GM12875 (cell line): ENCODE results near the gene MAPK14.

Experiments used
- H3K4me3 ChIP-seq: one replicate; pipeline ENCODE4 v1.5.1; 2011; ENCODE audit warnings: low read depth, low read length, control low read depth
- TF ChIP-seq, protein P1 (sequence below): IDR thresholded peaks from 2 replicates; pipeline ENCODE4 v1.5.1; 2011; ENCODE audit warnings: low read depth, mild to moderate bottlenecking, control low read depth, inconsistent platforms, low read length, moderate library complexity, borderline replicate concordance; ENCODE audit not compliant: insufficient read depth

MAPK14 gene

GRCh38 chr6:36018339-36018738 lies 9.3 kb upstream of the MAPK14 start:
- TF ChIP-seq, protein P1, sequence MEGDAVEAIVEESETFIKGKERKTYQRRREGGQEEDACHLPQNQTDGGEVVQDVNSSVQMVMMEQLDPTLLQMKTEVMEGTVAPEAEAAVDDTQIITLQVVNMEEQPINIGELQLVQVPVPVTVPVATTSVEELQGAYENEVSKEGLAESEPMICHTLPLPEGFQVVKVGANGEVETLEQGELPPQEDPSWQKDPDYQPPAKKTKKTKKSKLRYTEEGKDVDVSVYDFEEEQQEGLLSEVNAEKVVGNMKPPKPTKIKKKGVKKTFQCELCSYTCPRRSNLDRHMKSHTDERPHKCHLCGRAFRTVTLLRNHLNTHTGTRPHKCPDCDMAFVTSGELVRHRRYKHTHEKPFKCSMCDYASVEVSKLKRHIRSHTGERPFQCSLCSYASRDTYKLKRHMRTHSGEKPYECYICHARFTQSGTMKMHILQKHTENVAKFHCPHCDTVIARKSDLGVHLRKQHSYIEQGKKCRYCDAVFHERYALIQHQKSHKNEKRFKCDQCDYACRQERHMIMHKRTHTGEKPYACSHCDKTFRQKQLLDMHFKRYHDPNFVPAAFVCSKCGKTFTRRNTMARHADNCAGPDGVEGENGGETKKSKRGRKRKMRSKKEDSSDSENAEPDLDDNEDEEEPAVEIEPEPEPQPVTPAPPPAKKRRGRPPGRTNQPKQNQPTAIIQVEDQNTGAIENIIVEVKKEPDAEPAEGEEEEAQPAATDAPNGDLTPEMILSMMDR: no peak
- no peak overlapping the region for H3K4me3 ChIP-seq

- TF ChIP-seq, protein P1: no peak
- no peak overlapping the region for H3K4me3 ChIP-seq
Observed at GRCh38 chr6:36019167-36019566, 8.4 kb upstream of the MAPK14 start.

DNA sequence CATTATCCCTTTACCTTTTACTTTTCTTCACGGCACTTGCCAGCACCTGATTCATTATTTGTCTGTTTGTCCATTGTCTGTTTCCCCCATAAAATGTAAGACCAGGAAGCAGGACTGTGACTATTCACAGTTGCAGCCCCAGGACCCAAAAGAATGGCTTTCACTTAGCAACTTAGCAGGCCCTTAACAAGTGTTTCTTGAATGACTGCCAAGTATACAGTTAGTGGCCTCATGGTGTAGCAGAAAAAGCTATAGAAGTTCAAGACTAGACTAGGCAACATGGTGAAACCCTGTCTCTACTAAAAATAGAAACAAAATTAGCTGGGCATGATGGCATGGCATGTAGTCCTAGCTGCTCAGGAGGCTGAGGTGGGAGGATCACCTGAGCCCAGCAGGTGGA lies 7.5 kb upstream of the MAPK14 start:
- H3K4me3 ChIP-seq: no peak overlapping the region
- TF ChIP-seq, protein P1: no peak

DNA sequence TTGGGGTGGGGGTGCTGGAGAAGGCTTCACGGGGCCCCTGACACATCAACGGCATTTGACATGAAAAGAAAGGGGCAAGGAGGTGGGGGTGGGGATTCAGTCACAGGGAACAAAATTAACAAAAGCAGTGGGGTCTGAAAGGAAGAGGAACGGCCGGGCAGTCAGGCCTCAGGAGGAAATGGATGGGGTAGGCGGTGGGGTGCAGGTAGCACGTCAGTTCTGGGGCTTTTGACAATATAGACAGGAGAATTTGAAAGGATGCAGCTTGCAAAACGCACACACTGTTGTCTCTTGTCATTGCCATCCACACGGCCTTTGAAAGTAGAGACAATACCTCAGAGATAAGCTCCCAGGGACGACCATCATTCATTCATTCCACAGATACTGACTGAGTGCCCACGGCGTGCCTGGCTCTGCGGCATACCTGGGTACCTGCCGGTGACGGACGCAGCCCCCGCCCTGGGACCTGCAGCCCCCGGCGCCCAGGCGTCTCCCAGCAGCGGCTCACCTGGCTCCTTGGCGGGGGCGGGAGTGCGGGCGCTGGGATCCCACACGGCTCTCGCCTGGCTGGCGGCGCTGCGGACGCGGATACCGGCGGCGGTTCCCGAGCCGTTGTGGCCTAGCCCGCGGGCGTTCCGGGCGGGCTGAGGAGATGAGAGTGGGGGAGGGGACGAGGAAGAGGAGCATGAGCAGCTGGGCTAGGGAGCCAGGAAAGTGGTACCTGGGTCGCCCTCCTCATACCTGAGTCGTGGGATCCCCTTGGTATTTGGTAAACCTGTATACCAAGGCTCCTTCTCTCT lies 3.4 kb upstream of the MAPK14 start, which contains the start of gene SLC26A8:
SLC26A8 (minus strand) TSS at position 646 of the 800 bp plus-strand sequence. CDS start 4,934 bp downstream, outside the sequence.
- TF ChIP-seq, protein P1: no peak
- H3K4me3 ChIP-seq: no peak within 1 kb of the TSS

GRCh38 chr6:36025260-36025931 lies 2.2 kb upstream of the MAPK14 start:
- H3K4me3 ChIP-seq: no peak overlapping the region
- TF ChIP-seq, protein P1: no peak

GRCh38 chr6:36025932-36026327 lies 1.7 kb upstream of the MAPK14 start:
- H3K4me3 ChIP-seq: no peak overlapping the region
- TF ChIP-seq, protein P1: no peak
